ENCODE results near the gene MAJIN.

The MAJIN gene

DNA sequence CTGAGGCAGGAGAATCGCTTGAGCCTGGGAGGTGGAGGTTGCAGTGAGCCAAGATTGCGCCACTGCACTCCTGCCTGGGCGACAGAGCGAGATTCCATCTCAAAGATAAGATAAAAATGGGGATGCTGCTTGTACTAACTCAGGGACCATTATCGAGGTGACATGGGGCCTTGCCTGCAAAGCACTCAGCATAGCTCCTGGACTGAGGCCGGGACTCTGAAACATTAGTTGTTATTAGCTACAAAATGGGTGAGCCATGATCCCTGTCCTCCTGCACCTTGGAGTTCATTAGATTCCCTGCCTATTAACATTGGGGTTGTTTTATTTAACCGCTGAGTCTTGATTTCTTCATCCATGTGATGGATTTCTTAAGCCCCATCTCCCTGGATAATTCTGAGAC lies 42.3 kb downstream of the MAJIN start:
- Histone ChIP-seq H2BK5ac (ENCODE audit: low read length) (no peak overlapping the region), H3K79me2 (ENCODE audit: control insufficient read depth, insufficient read depth, low read length) (no peaks in the 10 kb centered on the region), H3K36me3 (ENCODE audit: control insufficient read depth, insufficient read depth, low read length) (no peaks in the 10 kb centered on the region), H3K23ac (ENCODE audit: low read length) (no peak overlapping the region), H3K27ac (ENCODE audit: low read depth, low read length) (no peak overlapping the region), H3K4me1 (ENCODE audit: control insufficient read depth, low read depth, low read length) (no peaks in the 10 kb centered on the region), H4K8ac (ENCODE audit: low read depth, low read length) (no peak overlapping the region), H2AK5ac (ENCODE audit: low read length) (no peak overlapping the region), H3K56ac (ENCODE audit: low read length) (no peak overlapping the region), H3K4me2 (ENCODE audit: low read length) (no peak overlapping the region), H3K79me1 (ENCODE audit: low read length) (no peaks in the 10 kb centered on the region), H3K4me3 (ENCODE audit: low read length) (no peak overlapping the region), H2BK120ac (ENCODE audit: low read depth, low read length) (no peak overlapping the region), H3K4ac (ENCODE audit: low read depth, low read length) (no peak overlapping the region), H2BK15ac (replicated peaks; ENCODE audit: low read depth) (no peak overlapping the region), H3K18ac (ENCODE audit: low read length) (no peak overlapping the region), H3K9ac (ENCODE audit: low read length) (no peak overlapping the region), H3K27me3 (ENCODE audit: insufficient read depth, low read length, poor library complexity) (no peaks in the 10 kb centered on the region), H4K5ac (ENCODE audit: low read length) (no peak overlapping the region)
- WGBS (ENCODE audit: extremely low coverage, insufficient coverage, low lambda C conversion rate): no CpG with 5 or more reads among the region's 7 CpGs
- DNase-seq: no peak

DNA sequence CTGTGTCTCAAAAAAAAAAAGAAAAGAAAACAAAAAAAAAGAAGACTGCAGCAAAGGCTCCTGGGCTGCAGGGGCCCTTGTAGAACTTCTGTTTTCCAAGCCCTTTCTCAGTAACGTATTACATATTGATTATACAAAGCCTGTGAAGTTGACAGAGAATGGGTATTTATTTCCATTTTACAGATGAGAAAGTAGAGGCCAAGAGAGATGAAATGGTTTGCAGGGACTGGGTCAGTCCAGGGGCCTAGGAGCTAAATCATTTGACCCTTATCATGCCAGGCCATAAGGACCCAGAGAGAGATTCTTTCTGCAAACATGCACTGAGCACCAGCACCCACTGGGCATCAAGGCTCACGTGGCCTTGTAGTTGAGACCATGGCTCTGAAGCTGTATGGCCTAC lies 43.0 kb downstream of the MAJIN start:
- H3K4me2 ChIP-seq (ENCODE audit: low read length): no peak overlapping the region
- no CpG with 5 or more reads among the region's 2 CpGs for WGBS (ENCODE audit: extremely low coverage, insufficient coverage, low lambda C conversion rate)
- no peak overlapping the region for H3K18ac ChIP-seq (ENCODE audit: low read length)
- H3K79me1 ChIP-seq (ENCODE audit: low read length): no peaks in the 10 kb centered on the region
- no peak overlapping the region for H3K9ac ChIP-seq (ENCODE audit: low read length)
- no peak overlapping the region for H2BK5ac ChIP-seq (ENCODE audit: low read length)
- no peak overlapping the region for H3K4me3 ChIP-seq (ENCODE audit: low read length)
- H3K27me3 ChIP-seq (ENCODE audit: insufficient read depth, low read length, poor library complexity): no peaks in the 10 kb centered on the region
- no peak overlapping the region for H2BK120ac ChIP-seq (ENCODE audit: low read depth, low read length)
- no peak for DNase-seq
- H3K27ac ChIP-seq (ENCODE audit: low read depth, low read length): no peak overlapping the region
- H2BK15ac ChIP-seq (replicated peaks; ENCODE audit: low read depth): no peak overlapping the region
- H3K23ac ChIP-seq (ENCODE audit: low read length): no peak overlapping the region
- H2AK5ac ChIP-seq (ENCODE audit: low read length): no peak overlapping the region
- no peak overlapping the region for H4K8ac ChIP-seq (ENCODE audit: low read depth, low read length)
- no peaks in the 10 kb centered on the region for H3K4me1 ChIP-seq (ENCODE audit: control insufficient read depth, low read depth, low read length)
- H3K36me3 ChIP-seq (ENCODE audit: control insufficient read depth, insufficient read depth, low read length): no peaks in the 10 kb centered on the region
- H3K4ac ChIP-seq (ENCODE audit: low read depth, low read length): no peak overlapping the region
- H3K79me2 ChIP-seq (ENCODE audit: control insufficient read depth, insufficient read depth, low read length): no peaks in the 10 kb centered on the region
- no peak overlapping the region for H3K56ac ChIP-seq (ENCODE audit: low read length)
- no peak overlapping the region for H4K5ac ChIP-seq (ENCODE audit: low read length)

DNA sequence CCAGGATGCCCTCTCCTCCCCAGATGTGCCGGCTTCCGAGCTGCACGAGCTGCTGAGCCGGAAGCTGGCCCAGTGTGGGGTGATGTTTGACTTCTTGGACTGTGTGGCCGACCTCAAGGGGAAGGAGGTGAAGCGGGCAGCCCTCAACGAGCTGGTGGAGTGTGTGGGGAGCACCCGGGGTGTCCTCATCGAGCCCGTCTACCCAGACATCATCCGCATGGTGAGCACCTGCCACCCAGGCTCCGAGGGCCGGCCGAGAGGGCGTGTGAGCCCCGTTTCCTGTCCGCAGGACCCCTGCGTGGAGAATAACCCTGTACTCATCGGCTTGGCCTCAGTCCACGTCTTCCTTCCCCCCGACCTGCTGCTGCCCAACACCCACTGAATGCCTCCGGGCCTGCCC lies 45.2 kb downstream of the MAJIN start:
- H3K18ac ChIP-seq (ENCODE audit: low read length): no peak overlapping the region
- H4K8ac ChIP-seq (ENCODE audit: low read depth, low read length): no peak overlapping the region
- DNase-seq: no peak
- no peaks in the 10 kb centered on the region for H3K4me1 ChIP-seq (ENCODE audit: control insufficient read depth, low read depth, low read length)
- H3K4me3 ChIP-seq (ENCODE audit: low read length): no peak overlapping the region
- no peak overlapping the region for H2BK15ac ChIP-seq (replicated peaks; ENCODE audit: low read depth)
- H2AK5ac ChIP-seq (ENCODE audit: low read length): no peak overlapping the region
- no CpG with 5 or more reads among the region's 22 CpGs for WGBS (ENCODE audit: extremely low coverage, insufficient coverage, low lambda C conversion rate)
- H3K4me2 ChIP-seq (ENCODE audit: low read length): no peak overlapping the region
- no peaks in the 10 kb centered on the region for H3K27me3 ChIP-seq (ENCODE audit: insufficient read depth, low read length, poor library complexity)
- no peak overlapping the region for H3K4ac ChIP-seq (ENCODE audit: low read depth, low read length)
- no peaks in the 10 kb centered on the region for H3K36me3 ChIP-seq (ENCODE audit: control insufficient read depth, insufficient read depth, low read length)
- no peak overlapping the region for H3K56ac ChIP-seq (ENCODE audit: low read length)
- H3K9ac ChIP-seq (ENCODE audit: low read length): no peak overlapping the region
- H2BK120ac ChIP-seq (ENCODE audit: low read depth, low read length): no peak overlapping the region
- H3K23ac ChIP-seq (ENCODE audit: low read length): no peak overlapping the region
- no peak overlapping the region for H2BK5ac ChIP-seq (ENCODE audit: low read length)
- H3K79me2 ChIP-seq (ENCODE audit: control insufficient read depth, insufficient read depth, low read length): no peaks in the 10 kb centered on the region
- no peak overlapping the region for H4K5ac ChIP-seq (ENCODE audit: low read length)
- no peaks in the 10 kb centered on the region for H3K79me1 ChIP-seq (ENCODE audit: low read length)
- no peak overlapping the region for H3K27ac ChIP-seq (ENCODE audit: low read depth, low read length)

- Histone ChIP-seq H2BK120ac (ENCODE audit: low read depth, low read length) (no peak overlapping the region), H3K36me3 (ENCODE audit: control insufficient read depth, insufficient read depth, low read length) (no peaks in the 10 kb centered on the region), H4K5ac (ENCODE audit: low read length) (no peak overlapping the region), H3K9ac (ENCODE audit: low read length) (no peak overlapping the region), H3K27ac (ENCODE audit: low read depth, low read length) (no peak overlapping the region), H2BK15ac (replicated peaks; ENCODE audit: low read depth) (no peak overlapping the region), H3K27me3 (ENCODE audit: insufficient read depth, low read length, poor library complexity) (no peaks in the 10 kb centered on the region), H3K79me1 (ENCODE audit: low read length) (no peaks in the 10 kb centered on the region), H2BK5ac (ENCODE audit: low read length) (no peak overlapping the region), H3K4me1 (ENCODE audit: control insufficient read depth, low read depth, low read length) (no peaks in the 10 kb centered on the region), H3K56ac (ENCODE audit: low read length) (no peak overlapping the region), H2AK5ac (ENCODE audit: low read length) (no peak overlapping the region), H3K4me3 (ENCODE audit: low read length) (no peak overlapping the region), H3K79me2 (ENCODE audit: control insufficient read depth, insufficient read depth, low read length) (no peaks in the 10 kb centered on the region), H3K23ac (ENCODE audit: low read length) (no peak overlapping the region), H3K4me2 (ENCODE audit: low read length) (no peak overlapping the region), H3K4ac (ENCODE audit: low read depth, low read length) (no peak overlapping the region), H4K8ac (ENCODE audit: low read depth, low read length) (no peak overlapping the region), H3K18ac (ENCODE audit: low read length) (no peak overlapping the region)
- DNase-seq: no peak
- no CpG with 5 or more reads among the region's 24 CpGs for WGBS (ENCODE audit: extremely low coverage, insufficient coverage, low lambda C conversion rate)
Measured at GRCh38 chr11:64925536-64926436, 46.1 kb downstream of the MAJIN start.

- Histone ChIP-seq H3K23ac (ENCODE audit: low read length) (no peak overlapping the region), H3K27ac (ENCODE audit: low read depth, low read length) (no peak overlapping the region), H3K9ac (ENCODE audit: low read length) (peak overlapping the region; percentile 65), H4K8ac (ENCODE audit: low read depth, low read length) (no peak overlapping the region), H3K36me3 (ENCODE audit: control insufficient read depth, insufficient read depth, low read length) (no peaks in the 10 kb centered on the region), H3K56ac (ENCODE audit: low read length) (peak overlapping the region; percentile 73), H3K18ac (ENCODE audit: low read length) (no peak overlapping the region), H3K27me3 (ENCODE audit: insufficient read depth, low read length, poor library complexity) (no peaks in the 10 kb centered on the region), H2AK5ac (ENCODE audit: low read length) (no peak overlapping the region), H3K4me3 (ENCODE audit: low read length) (peak overlapping the region; percentile 51), H3K4me1 (ENCODE audit: control insufficient read depth, low read depth, low read length) (no peaks in the 10 kb centered on the region), H3K79me2 (ENCODE audit: control insufficient read depth, insufficient read depth, low read length) (no peaks in the 10 kb centered on the region), H3K4ac (ENCODE audit: low read depth, low read length) (no peak overlapping the region), H3K79me1 (ENCODE audit: low read length) (no peaks in the 10 kb centered on the region), H3K4me2 (ENCODE audit: low read length) (peak overlapping the region; percentile 90), H4K5ac (ENCODE audit: low read length) (no peak overlapping the region), H2BK15ac (replicated peaks; ENCODE audit: low read depth) (no peak overlapping the region), H2BK5ac (ENCODE audit: low read length) (no peak overlapping the region), H2BK120ac (ENCODE audit: low read depth, low read length) (no peak overlapping the region)
- no CpG with 5 or more reads among the region's 24 CpGs for WGBS (ENCODE audit: extremely low coverage, insufficient coverage, low lambda C conversion rate)
- no peak for DNase-seq
Measured at GRCh38 chr11:64924910-64925284, 47.0 kb downstream of the MAJIN start.

Measured in mesendoderm (in vitro differentiated cells).